HFFc6 (cell line): ENCODE results near the gene MED27. TPM values are rescaled to one million over a fixed set of nuclear protein-coding genes. Genes with fewer than 3 reads are reported as not detected.
A peak's percentile ranks its signal among the peaks of the same experiment; 100 is the strongest.

Experiments
- DNase-seq: peaks from one replicate; pipeline ENCODE4 v3.0.0-alpha.2; 2018
- H3K27ac Mint-ChIP-seq: 2 replicates; pipeline ENCODE4 v1.8.0; 2020; ENCODE audit warnings: mild to moderate bottlenecking, mixed read lengths
- H3K27me3 Mint-ChIP-seq: 2 replicates; pipeline ENCODE4 v1.8.0; 2021; ENCODE audit warnings: mild to moderate bottlenecking, moderate library complexity, mixed read lengths; ENCODE audit not compliant: insufficient read depth
- H3K36me3 Mint-ChIP-seq: 2 replicates; pipeline ENCODE4 v1.8.0; 2021; ENCODE audit warnings: low read depth, mixed read lengths
- H3K4me1 Mint-ChIP-seq: 2 replicates; pipeline ENCODE4 v1.8.0; 2020; ENCODE audit warnings: low read depth, mixed read lengths
- H3K4me3 Mint-ChIP-seq: 2 replicates; pipeline ENCODE4 v1.8.0; 2020; ENCODE audit warnings: mild to moderate bottlenecking, moderate library complexity, mixed read lengths
- H3K9me3 Mint-ChIP-seq: 2 replicates; pipeline ENCODE4 v1.8.0; 2020; ENCODE audit warnings: mild to moderate bottlenecking, mixed read lengths
- total RNA-seq, 6 experiments: library from RNA; stranded (reverse); fragmentation: NEBNext Ultra II Directional; extraction: Animal tissue kit (Norgen Biotek cat#: 25700); gene quantifications; 2 replicates in 1 of 6; 3 replicates in 5 of 6; pipeline ENCODE4 v1.2.3, GENCODE V29; 2021
- TF ChIP-seq, protein P1 (sequence below): fragments of 200-600 bp; sonication (generic); IDR thresholded peaks from 2 replicates; pipeline ENCODE4 v1.5.0; 2021; ENCODE audit warnings: antibody characterized with exemption, mild to moderate bottlenecking

MED27 gene
- total RNA-seq, 6 experiments from 2014 or later: 30.2 to 37.7 (median 32.7) TPM

DNA sequence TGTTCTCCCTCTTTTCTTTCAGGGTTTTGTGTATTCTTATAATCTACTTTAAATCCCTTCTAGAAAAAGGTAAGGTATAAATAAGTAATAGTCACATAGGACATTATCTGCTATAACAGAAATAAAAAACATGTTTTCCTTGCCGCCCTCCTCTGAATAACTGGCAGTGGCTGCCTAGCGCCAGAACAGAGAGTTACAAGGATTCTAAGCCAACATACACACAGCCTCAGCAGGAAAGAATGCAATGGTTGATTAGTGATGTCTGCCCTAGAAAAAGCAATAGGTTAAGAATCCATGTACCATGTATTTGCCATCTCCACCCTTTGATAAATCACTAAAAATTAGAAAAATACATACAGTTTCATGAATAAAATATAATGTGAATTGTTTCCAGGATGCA lies 4.9 kb downstream of the MED27 start:
- Mint-ChIP-seq H3K4me3 (no peak overlapping the region), H3K9me3 (no peaks in the 10 kb centered on the region), H3K36me3 (peaks cover 57% of the 10 kb centered on the region), H3K27me3 (peaks cover 2% of the 10 kb centered on the region; the same call in 1 of the 2 replicates), H3K4me1 (peaks cover 65% of the 10 kb centered on the region), H3K27ac (0 out of 2 replicates have a peak overlapping the region, but pooled peaks have one; percentile 21)
- TF ChIP-seq, protein P1, sequence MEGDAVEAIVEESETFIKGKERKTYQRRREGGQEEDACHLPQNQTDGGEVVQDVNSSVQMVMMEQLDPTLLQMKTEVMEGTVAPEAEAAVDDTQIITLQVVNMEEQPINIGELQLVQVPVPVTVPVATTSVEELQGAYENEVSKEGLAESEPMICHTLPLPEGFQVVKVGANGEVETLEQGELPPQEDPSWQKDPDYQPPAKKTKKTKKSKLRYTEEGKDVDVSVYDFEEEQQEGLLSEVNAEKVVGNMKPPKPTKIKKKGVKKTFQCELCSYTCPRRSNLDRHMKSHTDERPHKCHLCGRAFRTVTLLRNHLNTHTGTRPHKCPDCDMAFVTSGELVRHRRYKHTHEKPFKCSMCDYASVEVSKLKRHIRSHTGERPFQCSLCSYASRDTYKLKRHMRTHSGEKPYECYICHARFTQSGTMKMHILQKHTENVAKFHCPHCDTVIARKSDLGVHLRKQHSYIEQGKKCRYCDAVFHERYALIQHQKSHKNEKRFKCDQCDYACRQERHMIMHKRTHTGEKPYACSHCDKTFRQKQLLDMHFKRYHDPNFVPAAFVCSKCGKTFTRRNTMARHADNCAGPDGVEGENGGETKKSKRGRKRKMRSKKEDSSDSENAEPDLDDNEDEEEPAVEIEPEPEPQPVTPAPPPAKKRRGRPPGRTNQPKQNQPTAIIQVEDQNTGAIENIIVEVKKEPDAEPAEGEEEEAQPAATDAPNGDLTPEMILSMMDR: no peak
- peak; percentile 62 for DNase-seq

DNA sequence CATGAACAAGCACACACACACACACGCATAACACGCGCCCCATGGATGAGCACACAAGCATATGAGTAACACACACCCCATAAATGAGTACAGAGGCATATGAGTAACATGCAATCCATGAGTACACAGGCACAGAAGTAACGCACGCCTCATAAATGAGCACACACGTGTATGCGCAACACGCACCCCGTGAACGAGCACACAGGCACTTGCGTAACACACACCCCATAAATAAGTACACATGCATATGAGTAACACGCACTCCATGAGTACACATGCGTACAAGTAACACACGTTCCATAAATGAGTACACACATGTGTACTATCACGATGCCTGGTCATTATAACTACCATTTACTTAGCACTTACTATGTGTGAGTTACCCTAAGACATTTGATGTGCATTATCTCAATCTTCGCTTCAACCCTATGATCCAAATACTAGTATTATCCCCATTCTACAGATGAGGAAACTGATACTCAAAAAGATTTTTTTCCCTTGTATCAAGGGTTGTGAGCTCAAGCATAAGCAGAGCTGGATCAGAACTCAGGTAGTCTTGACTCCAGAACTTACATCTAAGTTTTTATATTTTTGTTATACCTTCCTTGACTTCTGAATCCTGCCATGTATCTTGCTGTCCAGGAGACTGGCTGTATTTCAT lies 7.7 kb downstream of the MED27 start:
- Mint-ChIP-seq H3K36me3 (peaks cover 57% of the 10 kb centered on the region), H3K4me1 (peaks cover 64% of the 10 kb centered on the region)
- DNase-seq: no peak

DNA sequence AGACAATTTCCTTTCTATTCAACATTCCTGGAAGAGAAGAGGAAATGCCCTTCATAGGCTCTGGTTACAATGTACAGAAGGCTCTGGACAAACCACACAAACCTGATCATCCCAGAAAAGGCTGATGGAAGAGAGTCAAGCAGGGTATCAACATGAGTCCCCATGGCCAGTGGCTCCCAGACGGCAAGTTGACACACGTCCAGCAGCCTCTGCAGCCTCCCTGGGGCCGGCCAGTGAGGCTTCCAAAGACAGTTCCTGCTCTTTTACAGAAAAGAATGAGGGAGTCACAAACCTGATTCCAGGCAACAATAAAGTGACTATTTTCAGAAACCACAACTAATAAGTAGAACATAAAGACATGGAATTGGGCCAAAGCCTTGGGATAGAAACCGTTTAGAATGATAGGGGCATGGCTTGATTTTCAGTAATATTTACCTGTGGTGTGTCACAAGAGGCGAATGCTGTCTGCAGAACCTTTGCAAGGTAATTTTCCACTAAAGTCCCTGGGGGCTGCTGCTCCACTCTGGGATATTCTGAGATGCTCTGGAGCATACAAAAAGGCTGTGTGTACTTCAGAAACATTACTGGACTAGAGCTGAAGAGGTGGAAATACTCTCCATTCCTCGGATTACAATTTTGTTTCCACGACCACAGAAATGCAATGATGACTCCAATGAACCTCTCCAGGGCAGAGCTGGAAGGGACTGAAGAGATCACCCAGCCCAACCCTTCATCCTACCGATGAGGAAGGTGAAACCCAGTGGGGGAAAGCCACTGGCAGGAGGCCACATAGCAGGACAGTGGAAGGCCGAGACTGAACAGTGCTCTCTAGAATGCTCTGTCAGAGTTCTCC lies 10.4 kb downstream of the MED27 start:
- Mint-ChIP-seq H3K4me1 (peaks cover 37% of the 10 kb centered on the region), H3K4me3 (peak overlapping the region; percentile 63), H3K27ac (peak overlapping the region; percentile 85), H3K9me3 (no peaks in the 10 kb centered on the region), H3K27me3 (no peaks in the 10 kb centered on the region), H3K36me3 (peaks cover 46% of the 10 kb centered on the region)
- peak; percentile 66 for DNase-seq
- TF ChIP-seq, protein P1: no peak

More for the DNA sequence above, 7.7 kb downstream of the MED27 start:
- H3K27me3 Mint-ChIP-seq: no peaks in the 10 kb centered on the region
- TF ChIP-seq, protein P1: no peak
- no peaks in the 10 kb centered on the region for H3K9me3 Mint-ChIP-seq
- no peak overlapping the region for H3K27ac Mint-ChIP-seq
- no peak overlapping the region for H3K4me3 Mint-ChIP-seq

DNA sequence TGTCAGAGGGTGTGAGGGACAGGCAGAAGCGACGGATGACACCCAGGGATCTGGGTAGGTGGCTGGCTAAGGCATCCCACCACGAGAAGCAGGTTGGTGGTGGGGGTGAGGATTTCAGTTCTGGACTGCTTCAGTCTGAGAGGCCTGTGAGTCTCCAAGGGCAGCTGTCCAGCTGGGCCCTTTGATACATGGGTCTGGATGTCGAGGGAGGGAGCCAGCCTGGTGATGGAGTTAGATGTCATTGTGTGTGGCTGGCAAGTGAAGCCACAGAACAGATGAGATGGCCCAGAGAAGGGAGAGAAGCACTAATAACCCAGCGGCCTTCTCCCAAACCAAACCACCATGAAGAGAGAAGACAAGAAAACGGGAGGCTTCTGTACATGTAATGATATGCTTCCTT lies 11.1 kb downstream of the MED27 start:
- Mint-ChIP-seq H3K4me3 (peak overlapping the region; percentile 63), H3K9me3 (no peaks in the 10 kb centered on the region), H3K4me1 (peaks cover 30% of the 10 kb centered on the region), H3K27me3 (no peaks in the 10 kb centered on the region), H3K36me3 (peaks cover 52% of the 10 kb centered on the region), H3K27ac (peak overlapping the region; percentile 85)
- TF ChIP-seq, protein P1: no peak
- no peak for DNase-seq

DNA sequence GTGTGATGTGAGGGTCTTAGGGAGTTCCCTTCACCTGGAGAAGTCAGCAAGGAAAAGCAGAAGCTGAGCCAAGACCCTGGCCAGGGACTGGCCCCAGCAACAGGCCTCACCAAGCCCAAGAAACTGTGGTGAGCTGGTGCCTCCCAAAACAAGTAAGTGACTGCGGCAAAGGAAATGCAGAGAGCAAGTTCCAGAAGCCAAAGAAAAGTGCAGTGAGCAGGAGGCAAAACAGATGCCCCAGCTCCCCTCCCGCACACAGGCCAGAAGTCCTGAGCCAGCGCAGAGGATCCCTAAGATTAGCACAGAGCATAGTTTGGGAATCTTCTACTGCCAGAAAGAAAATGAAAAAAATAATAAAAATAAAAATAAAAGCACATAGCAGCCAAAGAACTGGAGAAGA lies 13.2 kb downstream of the MED27 start:
- no peak overlapping the region for H3K4me3 Mint-ChIP-seq
- H3K9me3 Mint-ChIP-seq: no peaks in the 10 kb centered on the region
- peaks cover 36% of the 10 kb centered on the region for H3K36me3 Mint-ChIP-seq
- TF ChIP-seq, protein P1: no peak
- H3K4me1 Mint-ChIP-seq: peaks cover 29% of the 10 kb centered on the region
- no peak overlapping the region for H3K27ac Mint-ChIP-seq
- no peak for DNase-seq
- H3K27me3 Mint-ChIP-seq: no peaks in the 10 kb centered on the region
